ENCODE data around the gene LAPTM5. TPM values are rescaled to one million over a fixed set of nuclear protein-coding genes. Genes with fewer than 3 reads are reported as not detected.

The LAPTM5 gene
- total RNA-seq, 4 donors from 2014 or later, result 25.3 to 97.3 (median 46.4) TPM

DNA sequence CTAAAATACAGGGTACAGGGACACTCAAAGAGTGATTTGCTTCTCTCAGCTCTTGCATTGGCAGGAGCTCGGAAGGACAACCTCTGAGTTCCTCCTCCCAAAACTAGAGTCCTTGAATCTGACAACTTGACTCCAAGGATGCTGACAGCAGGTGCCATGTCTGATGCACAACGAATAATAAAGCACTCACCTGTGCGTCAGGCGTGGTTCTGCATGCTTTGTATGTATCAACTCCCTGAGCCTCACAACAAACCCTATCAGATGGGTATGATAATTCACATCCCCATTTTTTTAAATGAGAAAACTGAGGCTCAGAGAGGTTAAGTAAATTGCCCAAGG is 1.4 kb downstream of the LAPTM5 start:
- H3K36me3 ChIP-seq, result no peaks in the 10 kb centered on the region
- H3K9me3 ChIP-seq, result no peaks in the 10 kb centered on the region
- H3K27ac ChIP-seq, result peak overlapping the region in 2 of 3 donors; percentile 36 to 71
- H3K4me3 ChIP-seq (replicated peaks in 1 of 3), result no peak overlapping the region
- intact Hi-C loops (cut with DNase I), result no loop called here
- H3K27me3 ChIP-seq, result no peaks in the 10 kb centered on the region
- DNase-seq, result no peak
- 79 to 83% methylated on average over 1 to 4 of the region's 4 CpGs for WGBS, 2 donors
- TF ChIP-seq, protein P1, sequence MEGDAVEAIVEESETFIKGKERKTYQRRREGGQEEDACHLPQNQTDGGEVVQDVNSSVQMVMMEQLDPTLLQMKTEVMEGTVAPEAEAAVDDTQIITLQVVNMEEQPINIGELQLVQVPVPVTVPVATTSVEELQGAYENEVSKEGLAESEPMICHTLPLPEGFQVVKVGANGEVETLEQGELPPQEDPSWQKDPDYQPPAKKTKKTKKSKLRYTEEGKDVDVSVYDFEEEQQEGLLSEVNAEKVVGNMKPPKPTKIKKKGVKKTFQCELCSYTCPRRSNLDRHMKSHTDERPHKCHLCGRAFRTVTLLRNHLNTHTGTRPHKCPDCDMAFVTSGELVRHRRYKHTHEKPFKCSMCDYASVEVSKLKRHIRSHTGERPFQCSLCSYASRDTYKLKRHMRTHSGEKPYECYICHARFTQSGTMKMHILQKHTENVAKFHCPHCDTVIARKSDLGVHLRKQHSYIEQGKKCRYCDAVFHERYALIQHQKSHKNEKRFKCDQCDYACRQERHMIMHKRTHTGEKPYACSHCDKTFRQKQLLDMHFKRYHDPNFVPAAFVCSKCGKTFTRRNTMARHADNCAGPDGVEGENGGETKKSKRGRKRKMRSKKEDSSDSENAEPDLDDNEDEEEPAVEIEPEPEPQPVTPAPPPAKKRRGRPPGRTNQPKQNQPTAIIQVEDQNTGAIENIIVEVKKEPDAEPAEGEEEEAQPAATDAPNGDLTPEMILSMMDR (IDR thresholded peaks at IDR 0.05), result no peak
- TF ChIP-seq POLR2A (IDR thresholded peaks at IDR 0.05), result no peak
- peaks cover 0 to 4% of the 10 kb centered on the region in 2 donors for H3K4me1 ChIP-seq

DNA sequence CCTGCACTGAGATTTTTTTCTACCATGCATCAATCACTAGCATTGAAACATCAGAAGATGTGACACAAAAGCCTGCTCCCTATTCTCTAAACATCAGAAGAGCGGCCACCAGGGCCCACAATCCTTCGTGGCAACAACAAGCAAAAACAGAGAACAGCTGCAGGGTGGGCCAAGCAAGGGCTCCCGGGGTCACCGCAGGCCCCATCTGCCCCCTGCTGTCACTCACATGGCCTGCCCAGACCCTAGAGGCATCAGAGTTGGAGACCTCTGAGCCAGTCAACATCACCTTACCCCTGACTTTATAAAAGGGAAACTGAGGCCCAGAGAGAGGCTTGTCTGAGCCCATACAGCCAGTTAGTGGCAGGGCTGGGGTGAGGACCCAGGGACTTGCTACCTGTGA is 1.8 kb downstream of the LAPTM5 start:
- TF ChIP-seq POLR2A (IDR thresholded peaks at IDR 0.05), result no peak
- TF ChIP-seq, protein P1 (IDR thresholded peaks at IDR 0.05), result no peak
- no peaks in the 10 kb centered on the region for H3K36me3 ChIP-seq
- peak overlapping the region in 2 of 3 donors; percentile 36 to 71 for H3K27ac ChIP-seq
- intact Hi-C loops (cut with DNase I), result no loop called here
- 80 to 89% methylated on average over 4 of the region's 4 CpGs for WGBS, 2 donors
- DNase-seq, result no peak
- no peaks in the 10 kb centered on the region for H3K27me3 ChIP-seq
- H3K4me1 ChIP-seq, result peaks cover 0 to 4% of the 10 kb centered on the region in 2 donors
- no peak overlapping the region for H3K4me3 ChIP-seq (replicated peaks in 1 of 3)
- no peaks in the 10 kb centered on the region for H3K9me3 ChIP-seq

GRCh38 chr1:30755334-30755733 is 2.2 kb downstream of the LAPTM5 start:
- H3K27ac ChIP-seq, result peak overlapping the region in 1 of 3 donors; percentile 36
- TF ChIP-seq POLR2A (IDR thresholded peaks at IDR 0.05), result no peak
- no peaks in the 10 kb centered on the region for H3K9me3 ChIP-seq
- H3K4me1 ChIP-seq, result peaks cover 0 to 4% of the 10 kb centered on the region in 2 donors
- WGBS, 2 donors, result 89 to 97% methylated on average over 5 to 6 of the region's 6 CpGs
- no peaks in the 10 kb centered on the region for H3K27me3 ChIP-seq
- DNase-seq, result no peak
- no peaks in the 10 kb centered on the region for H3K36me3 ChIP-seq
- intact Hi-C loops (cut with DNase I), result no loop called here
- no peak overlapping the region for H3K4me3 ChIP-seq (replicated peaks in 1 of 3)

- H3K9me3 ChIP-seq, result no peaks in the 10 kb centered on the region
- DNase-seq, result no peak
- TF ChIP-seq, protein P1 (IDR thresholded peaks at IDR 0.05), result no peak
- TF ChIP-seq POLR2A (IDR thresholded peaks at IDR 0.05), result no peak
- 73 to 87% methylated on average over 8 to 9 of the region's 9 CpGs for WGBS, 2 donors
- H3K4me1 ChIP-seq, result peaks cover 0 to 4% of the 10 kb centered on the region in 2 donors
- no peaks in the 10 kb centered on the region for H3K27me3 ChIP-seq
- H3K4me3 ChIP-seq (replicated peaks in 1 of 3), result no peak overlapping the region
- H3K27ac ChIP-seq, result no peak overlapping the region
- no peaks in the 10 kb centered on the region for H3K36me3 ChIP-seq
- intact Hi-C loops (cut with DNase I), result no loop called here
These were observed 2.8 kb downstream of the LAPTM5 start for GRCh38 chr1:30754684-30755171.

DNA sequence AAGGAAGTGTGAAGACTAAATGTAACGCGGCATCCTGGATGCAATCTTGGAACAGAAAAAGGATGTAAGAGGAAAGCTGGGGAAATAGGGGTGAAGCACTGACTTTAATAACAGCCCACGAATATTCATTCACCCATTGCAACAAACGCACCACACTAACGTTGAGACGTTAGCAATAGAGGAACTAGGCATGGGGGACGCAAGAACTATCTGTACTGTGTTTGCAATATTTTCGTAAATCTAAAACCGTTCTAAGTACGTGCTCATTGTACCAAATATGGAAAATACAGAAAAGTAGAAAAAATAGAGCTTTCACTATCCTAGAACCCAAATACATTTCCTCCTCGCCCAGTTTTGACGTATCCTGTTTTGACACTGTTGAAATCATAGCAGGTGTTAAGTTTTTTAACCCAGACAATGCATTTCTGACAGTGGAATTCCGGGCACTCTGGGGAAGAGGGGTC is 3.9 kb downstream of the LAPTM5 start:
- DNase-seq, result no peak
- no peak overlapping the region for H3K4me3 ChIP-seq (replicated peaks in 1 of 3)
- no peaks in the 10 kb centered on the region for H3K36me3 ChIP-seq
- intact Hi-C loops (cut with DNase I), result no loop called here
- no peaks in the 10 kb centered on the region for H3K27me3 ChIP-seq
- 68 to 80% methylated on average over 13 of the region's 13 CpGs for WGBS, 2 donors
- peaks cover 0 to 4% of the 10 kb centered on the region in 2 donors for H3K4me1 ChIP-seq
- peak overlapping the region in 1 of 3 donors; percentile 9 for H3K27ac ChIP-seq
- TF ChIP-seq, protein P1 (IDR thresholded peaks at IDR 0.05), result no peak
- TF ChIP-seq POLR2A (IDR thresholded peaks at IDR 0.05), result no peak
- no peaks in the 10 kb centered on the region for H3K9me3 ChIP-seq

Measured in thyroid gland (tissue), 4 donors.